Heart left ventricle (tissue), 16 donors: ENCODE measurements around the gene ADGRG2. TPM values are rescaled to one million over a fixed set of nuclear protein-coding genes. Genes with fewer than 3 reads are reported as not detected.

ENCODE experiments used
- ATAC-seq, 4 donors: fragments of 200-7000 bp; cut with Tn5 transposase; one replicate each; pipeline ENCODE4 v1.9.1; 2020 to 2022; ENCODE audit warnings: moderate library complexity in 4 of 4, mild to moderate bottlenecking in 3 of 4, moderate number of reproducible peaks in 1 of 4
- DNase-seq, 5 donors: peaks; one replicate each; pipeline ENCODE4 v3.0.0-alpha.2; 2020
- H3K27ac ChIP-seq, 12 donors: fragments of 200-600 bp; sonication (generic) in 4 of 12; one replicate each; pipeline versions ENCODE4 v1.5.0 to v1.8.0; 2016 to 2022; ENCODE audit warnings: mild to moderate bottlenecking in 2 of 12
- H3K27me3 ChIP-seq, 9 donors: fragments of 200-600 bp; sonication (generic) in 2 of 9; one replicate each; pipeline versions ENCODE4 v1.5.1 to v1.8.0; 2016 to 2022; ENCODE audit warnings: mild to moderate bottlenecking in 3 of 9
- H3K36me3 ChIP-seq, 9 donors: fragments of 200-600 bp; sonication (generic) in 2 of 9; one replicate each; pipeline versions ENCODE4 v1.5.0 to v1.8.0; 2018 to 2022; ENCODE audit warnings: mild to moderate bottlenecking in 2 of 9
- H3K4me1 ChIP-seq, 12 donors: fragments of 200-600 bp; sonication (generic) in 4 of 12; one replicate each; pipeline versions ENCODE4 v1.5.0 to v1.8.0; 2016 to 2022; ENCODE audit warnings: mild to moderate bottlenecking in 3 of 12
- H3K4me3 ChIP-seq, 12 donors: fragments of 200-600 bp; sonication (generic) in 4 of 12; one replicate each; pipeline versions ENCODE4 v1.5.0 to v1.8.0; 2017 to 2022; ENCODE audit warnings: mild to moderate bottlenecking in 9 of 12, moderate library complexity in 4 of 12
- H3K9me3 ChIP-seq, 12 donors: fragments of 200-600 bp; sonication (generic) in 4 of 12; one replicate each; pipeline versions ENCODE4 v1.5.0 to v1.8.0; 2016 to 2022; ENCODE audit warnings: mild to moderate bottlenecking in 1 of 12
- POLR2A ChIP-seq, 2 donors: fragments of 450-650 bp; IDR thresholded peaks; one replicate each; pipeline ENCODE4 v1.6.1; 2017; ENCODE audit warnings: antibody characterized with exemption in 2 of 2, mild to moderate bottlenecking in 2 of 2, moderate library complexity in 2 of 2
- WGBS, 4 donors: extraction: QIAGEN DNeasy Blood & Tissue Kit in 2 of 4; methylation state at CpG; one replicate each; pipeline versions ENCODE4 v1.1.5 to v1.1.7; 2013 to 2018; 5-methylcytosine and 5-hydroxymethylcytosine counted together
- intact Hi-C, 10 donors: fragments of 100-400 bp; cut with DNase I; formaldehyde crosslinking; loops; one replicate each; pipeline versions ENCODE4 v1.11.1 to v1.14.2; 2022
- polyA plus RNA-seq, 2 donors: library from polyadenylated mRNA; stranded (reverse); fragments of 200-250 nt; gene quantifications; one replicate each; pipeline ENCODE4 v1.2.3, GENCODE V29; 2013
- total RNA-seq, 9 donors: library from RNA; depleted of rRNA in 2 of 9; stranded (reverse); fragments of >200 nt in 2 of 9; fragmentation: NEBNext Ultra II Directional in 3 of 9; extraction: Animal tissue kit (Norgen Biotek cat#: 25700) in 3 of 9; gene quantifications; one replicate each; pipeline versions ENCODE4 v1.1.0 to v1.2.4, GENCODE V29; 2016 to 2023
- TF ChIP-seq, protein P1 (sequence below), 12 donors: fragments of 200-600 bp; sonication (generic) in 4 of 12; IDR thresholded peaks; one replicate each; pipeline versions ENCODE4 v1.5.0 to v1.8.0; 2018 to 2022; ENCODE audit warnings: antibody characterized with exemption in 12 of 12, mild to moderate bottlenecking in 5 of 12
- donor health status: ischemic (EF 13 %, LVEDD 7.1; RV severe dilation, severe dysfunction).
- donor health status: healthy with polysubstance abuse.
- donor health status: DM: no; HTN: yes; CAD: no.
- donor health status: DM: no; HTN: no; CAD: no.
- donor health status: ischemic (EF 25% LVEDD 6.9; RV normal size, moderate dysfunction).
- donor health status: ischemic (EF 25% LVEDD 5.7; RV mildly dilated, moderate dysfunction).
- donor health status: healthy.
- donor health status: DM: yes; HTN: yes; CAD: no.
- donor health status: ischemic (EF 35%, LVEDD 5.7; RV mildly dilated, moderate dysfunction).
- donor health status: nonischemic (EF 11% LVEDD 7.7; RV severe dilation, severe dysfunction).
- donor health status: DM: yes; HTN: yes; CAD: no.
- donor health status: PGD.
- donor health status: ischemic (EF 29% LVEDD 5.4; RV normal size, mild dysfunction).
- donor health status: nonischemic (EF 23%, LVEDD 6.1; RV moderate dilation, normal function).

The ADGRG2 gene
- total and polyA plus RNA-seq, 11 donors, result 0.15 to 1.2 (median 0.24) TPM; not detected in 1

- TF ChIP-seq, protein P1, sequence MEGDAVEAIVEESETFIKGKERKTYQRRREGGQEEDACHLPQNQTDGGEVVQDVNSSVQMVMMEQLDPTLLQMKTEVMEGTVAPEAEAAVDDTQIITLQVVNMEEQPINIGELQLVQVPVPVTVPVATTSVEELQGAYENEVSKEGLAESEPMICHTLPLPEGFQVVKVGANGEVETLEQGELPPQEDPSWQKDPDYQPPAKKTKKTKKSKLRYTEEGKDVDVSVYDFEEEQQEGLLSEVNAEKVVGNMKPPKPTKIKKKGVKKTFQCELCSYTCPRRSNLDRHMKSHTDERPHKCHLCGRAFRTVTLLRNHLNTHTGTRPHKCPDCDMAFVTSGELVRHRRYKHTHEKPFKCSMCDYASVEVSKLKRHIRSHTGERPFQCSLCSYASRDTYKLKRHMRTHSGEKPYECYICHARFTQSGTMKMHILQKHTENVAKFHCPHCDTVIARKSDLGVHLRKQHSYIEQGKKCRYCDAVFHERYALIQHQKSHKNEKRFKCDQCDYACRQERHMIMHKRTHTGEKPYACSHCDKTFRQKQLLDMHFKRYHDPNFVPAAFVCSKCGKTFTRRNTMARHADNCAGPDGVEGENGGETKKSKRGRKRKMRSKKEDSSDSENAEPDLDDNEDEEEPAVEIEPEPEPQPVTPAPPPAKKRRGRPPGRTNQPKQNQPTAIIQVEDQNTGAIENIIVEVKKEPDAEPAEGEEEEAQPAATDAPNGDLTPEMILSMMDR (IDR thresholded peaks at IDR 0.05), result no peak
- TF ChIP-seq POLR2A (IDR thresholded peaks at IDR 0.05), result no peak
- 88 to 99% (median 93%) methylated on average over 5 of the region's 5 CpGs for WGBS, 4 donors
- no peak for DNase-seq
- ATAC-seq, result no peak
- no peak overlapping the region for H3K27ac ChIP-seq
- H3K4me3 ChIP-seq, result no peak overlapping the region
- peaks cover 0 to 4% (median 0%) of the 10 kb centered on the region in 9 donors for H3K36me3 ChIP-seq
- intact Hi-C loops, result no loop called here
- no peaks in the 10 kb centered on the region for H3K27me3 ChIP-seq
- H3K9me3 ChIP-seq, result no peaks in the 10 kb centered on the region
- H3K4me1 ChIP-seq, result no peaks in the 10 kb centered on the region
Measured at GRCh38 chrX:19003756-19004155, 118.5 kb downstream of the ADGRG2 start.

DNA sequence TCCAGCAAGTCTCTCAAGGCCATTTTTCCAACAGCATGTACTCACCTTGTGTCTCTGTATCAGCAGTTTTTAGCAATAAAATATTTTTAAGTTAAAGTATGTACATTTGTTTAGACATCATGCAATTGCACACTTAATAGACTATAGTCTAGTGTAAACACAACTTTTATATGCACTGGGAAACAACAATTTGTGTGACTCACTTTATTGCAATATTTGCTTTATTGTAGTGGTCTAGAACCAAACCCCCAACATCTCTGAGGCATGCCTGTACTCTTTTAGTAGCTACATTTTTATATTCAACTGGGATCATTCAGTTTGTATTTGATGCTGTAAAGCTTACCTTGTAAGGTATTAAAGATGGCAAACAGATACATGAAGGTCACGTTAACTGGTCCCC, 123.6 kb downstream of the ADGRG2 start:
- 67 to 89% (median 78%) methylated on average over 1 of the region's 1 CpG for WGBS, 4 donors
- H3K4me3 ChIP-seq, result no peak overlapping the region
- no peaks in the 10 kb centered on the region for H3K36me3 ChIP-seq
- TF ChIP-seq, protein P1 (IDR thresholded peaks at IDR 0.05), result no peak
- no peak for TF ChIP-seq POLR2A (IDR thresholded peaks at IDR 0.05)
- H3K27ac ChIP-seq, result no peak overlapping the region
- H3K27me3 ChIP-seq, result peaks cover 0 to 4% (median 0%) of the 10 kb centered on the region in 9 donors
- ATAC-seq (no peak), DNase-seq (no peak)
- no peaks in the 10 kb centered on the region for H3K9me3 ChIP-seq
- no peaks in the 10 kb centered on the region for H3K4me1 ChIP-seq
- intact Hi-C loops, result no loop called here

- ATAC-seq, result no peak
Measured at GRCh38 chrX:18997916-18998315, 124.4 kb downstream of the ADGRG2 start.

GRCh38 chrX:18996536-18996935, 125.7 kb downstream of the ADGRG2 start:
- Histone ChIP-seq H3K4me3 (no peak overlapping the region), H3K36me3 (no peaks in the 10 kb centered on the region), H3K9me3 (no peaks in the 10 kb centered on the region), H3K27me3 (peaks cover 0 to 4% (median 0%) of the 10 kb centered on the region in 9 donors), H3K4me1 (no peaks in the 10 kb centered on the region), H3K27ac (no peak overlapping the region)
- no peak for DNase-seq
- no peak for ATAC-seq
- no peak for TF ChIP-seq POLR2A (IDR thresholded peaks at IDR 0.05)
- intact Hi-C loops, result no loop called here

More at GRCh38 chrX:18997916-18998315, 124.4 kb downstream of the ADGRG2 start:
- Histone ChIP-seq H3K9me3 (no peaks in the 10 kb centered on the region), H3K4me1 (no peaks in the 10 kb centered on the region), H3K4me3 (no peak overlapping the region), H3K27ac (no peak overlapping the region), H3K27me3 (peaks cover 0 to 4% (median 0%) of the 10 kb centered on the region in 9 donors), H3K36me3 (no peaks in the 10 kb centered on the region)
- TF ChIP-seq, protein P1 (IDR thresholded peaks at IDR 0.05), result no peak
- no peak for TF ChIP-seq POLR2A (IDR thresholded peaks at IDR 0.05)
- 43 to 86% (median 69%) methylated on average over 4 of the region's 4 CpGs for WGBS, 4 donors
- intact Hi-C loops, result no loop called here
- no peak for DNase-seq

- Histone ChIP-seq H3K4me1 (no peaks in the 10 kb centered on the region), H3K4me3 (no peak overlapping the region), H3K36me3 (no peaks in the 10 kb centered on the region), H3K27me3 (peaks cover 0 to 4% (median 0%) of the 10 kb centered on the region in 9 donors), H3K9me3 (no peaks in the 10 kb centered on the region), H3K27ac (no peak overlapping the region)
- intact Hi-C loops, result no loop called here
- WGBS, 4 donors, result 67 to 85% (median 77%) methylated on average over 3 of the region's 3 CpGs
- no peak for TF ChIP-seq POLR2A (IDR thresholded peaks at IDR 0.05)
- TF ChIP-seq, protein P1 (IDR thresholded peaks at IDR 0.05), result no peak
- ATAC-seq, result no peak
- DNase-seq, result no peak
Measured at GRCh38 chrX:18995221-18995620, 127.0 kb downstream of the ADGRG2 start.
